Stimulated activated CD4-positive, alpha-beta T cell treated with anti-CD3 and anti-CD28 coated beads, Interleukin-1b, Interleukin-23, amount 100 ng/mL, for 48 hours (primary cell): ENCODE results near the gene NUP43.
A peak's percentile ranks its signal among the peaks of the same experiment; 100 is the strongest.
"Not testable (repeated sequence)": the region's sequence is repeated elsewhere in the genome, so short reads cannot be mapped to it uniquely, and the experiment has no call there.

Experiments used
- DNase-seq: peaks from one replicate; pipeline ENCODE4 v3.0.0-alpha.2; 2020

NUP43 gene

DNA sequence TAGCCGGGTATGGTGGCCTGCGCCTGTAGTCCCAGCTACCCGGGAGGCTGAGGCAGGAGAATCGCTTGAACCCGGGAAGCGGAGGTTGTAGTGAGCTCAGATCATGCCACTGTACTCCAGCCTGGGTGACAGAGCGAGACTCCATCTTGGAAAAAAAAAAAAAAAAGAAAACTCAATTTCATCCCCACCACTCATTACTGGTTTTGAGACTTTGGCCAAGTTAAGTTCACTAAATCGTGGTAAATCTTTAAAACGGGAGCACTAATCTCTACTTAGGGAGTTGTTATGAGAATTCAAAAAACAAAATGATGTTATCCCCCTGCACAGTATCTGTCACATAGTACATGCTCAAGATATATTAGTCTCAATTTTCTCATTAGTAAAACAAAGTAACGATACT lies 1.1 kb downstream of the NUP43 start:
- not testable (repeated sequence) for DNase-seq

DNA sequence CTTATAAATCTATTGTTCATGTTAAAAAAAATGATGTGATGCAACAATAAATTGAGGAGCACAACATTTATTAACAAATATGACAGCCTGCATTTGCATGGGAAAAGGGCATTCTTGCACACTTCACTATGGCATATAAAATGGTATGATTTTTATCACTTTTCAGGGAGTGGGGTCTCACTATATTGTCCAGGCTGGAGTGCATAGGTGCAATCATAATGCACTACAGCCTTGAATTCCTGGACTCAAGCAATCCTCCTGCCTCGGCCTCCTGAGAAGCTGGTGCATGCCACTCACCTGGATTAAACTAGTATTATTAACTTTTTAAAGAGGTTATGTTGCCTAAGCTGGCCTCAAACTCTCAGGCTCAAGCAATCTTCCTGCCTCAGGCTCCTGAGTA lies 11.4 kb downstream of the NUP43 start:
- DNase-seq, result no peak

DNA sequence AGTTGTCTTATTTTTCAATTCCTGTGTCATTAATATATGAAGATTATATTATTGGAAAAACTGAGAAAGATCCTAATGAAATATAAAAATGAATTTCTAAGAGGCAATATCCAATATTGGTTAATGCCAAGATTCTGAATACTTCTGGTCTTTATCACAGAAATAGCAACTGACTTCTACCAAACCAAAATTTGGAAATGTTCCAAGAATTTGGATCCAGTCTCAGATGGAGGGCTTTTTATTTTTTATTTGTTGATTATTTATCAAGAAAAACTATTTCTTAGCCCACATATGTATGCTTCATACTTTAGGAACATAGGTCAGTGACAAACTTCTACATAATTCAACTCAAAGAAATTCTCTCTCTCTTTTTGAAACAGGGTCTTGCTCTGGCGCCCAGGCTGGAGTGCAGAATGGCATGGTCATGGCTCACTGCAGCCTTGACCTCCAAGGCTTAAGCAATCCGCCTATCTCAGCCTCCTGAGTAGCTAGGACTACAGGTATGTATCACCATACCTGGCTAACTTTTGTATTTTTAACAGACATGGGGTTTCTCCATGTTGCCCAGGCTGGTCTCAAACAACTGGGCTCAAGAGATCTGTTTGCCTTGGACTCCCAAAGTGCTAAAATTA lies 13.1 kb downstream of the NUP43 start:
- no peak for DNase-seq

DNA sequence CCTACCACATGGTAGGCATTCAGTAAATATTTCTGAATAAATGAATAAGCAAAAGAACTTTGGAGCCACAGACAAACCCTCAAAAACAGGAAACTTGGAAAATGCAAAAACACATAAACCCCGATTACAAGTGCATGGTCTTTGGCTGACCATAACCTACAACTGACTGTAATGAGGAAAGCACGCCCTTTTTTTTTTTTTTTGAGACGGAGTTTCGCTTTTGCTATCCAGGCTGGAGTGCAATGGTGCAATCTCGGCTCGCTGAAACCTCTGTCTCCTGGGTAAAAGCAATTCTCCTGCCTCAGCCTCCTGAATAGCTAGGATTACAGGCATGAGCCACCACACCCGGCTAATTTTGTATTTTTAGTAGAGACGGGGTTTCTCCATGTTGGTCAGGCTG lies 16.5 kb downstream of the NUP43 start:
- DNase-seq, result no peak

DNA sequence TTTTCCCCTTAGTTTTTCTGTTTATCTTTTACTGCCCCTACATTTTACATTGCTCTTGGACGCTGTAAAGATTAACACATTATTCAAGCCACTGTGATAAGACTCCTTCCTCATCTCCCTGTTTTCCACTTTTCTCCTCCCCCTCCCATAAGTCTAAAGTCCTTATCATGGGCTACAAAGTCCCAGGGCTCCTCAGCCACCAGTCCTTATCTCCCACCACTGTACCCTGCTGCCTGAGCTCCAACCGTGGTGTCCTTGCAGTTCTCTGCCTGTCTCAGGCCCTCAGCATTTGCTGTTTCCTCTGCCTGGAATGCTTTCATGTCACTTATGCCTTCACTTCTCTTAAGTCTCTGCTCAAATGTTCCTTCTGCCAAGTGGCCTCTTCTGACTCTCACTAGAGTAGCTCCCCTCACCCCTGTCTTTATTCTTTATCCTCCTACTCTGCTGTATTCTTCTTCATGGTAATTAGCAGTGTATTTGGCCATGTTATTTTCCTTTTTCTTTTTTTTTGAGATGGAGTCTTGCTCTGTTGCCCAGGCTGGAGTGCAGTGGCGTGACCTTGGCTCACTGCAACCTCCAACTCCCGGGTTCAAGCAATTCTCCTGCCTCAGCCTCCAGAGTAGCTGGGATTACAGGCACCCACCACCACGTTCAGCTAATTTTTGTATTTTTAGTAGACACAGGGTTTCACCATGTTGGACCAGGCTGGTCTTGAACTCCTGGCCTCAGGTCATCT lies 17.7 kb downstream of the NUP43 start:
- no peak for DNase-seq

DNA sequence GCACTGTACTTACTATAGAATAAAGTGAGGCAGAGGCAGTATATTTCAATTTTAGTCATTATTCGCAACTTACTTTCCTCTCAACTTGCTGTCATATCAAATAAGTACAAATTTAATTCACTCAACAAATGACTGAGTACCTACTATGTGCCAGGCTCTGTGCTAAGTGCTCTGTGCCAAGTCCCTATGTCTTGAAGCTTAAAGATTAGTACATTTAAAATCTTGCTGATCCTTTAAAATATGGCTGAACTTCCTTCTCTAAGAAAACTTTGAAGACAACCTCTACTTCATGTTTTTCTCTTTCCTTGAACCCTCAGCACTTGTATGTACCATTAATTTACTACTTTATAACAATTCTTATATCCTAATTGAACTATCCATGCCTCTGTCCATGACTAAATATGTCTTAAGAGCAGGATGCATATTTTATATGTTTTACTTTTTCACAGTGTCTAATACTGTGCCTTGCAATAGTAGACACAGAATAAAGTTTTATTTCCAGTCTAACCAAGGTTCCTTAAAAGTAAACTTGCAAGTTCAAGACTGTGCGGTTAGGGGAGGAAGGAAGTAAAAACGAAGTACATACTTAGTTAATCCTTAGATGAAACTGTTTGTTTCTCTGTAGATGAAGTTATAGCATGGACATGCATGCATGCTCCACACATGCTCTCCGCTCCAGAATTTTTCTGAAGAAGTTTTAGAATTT lies 18.4 kb downstream of the NUP43 start:
- no peak for DNase-seq

DNA sequence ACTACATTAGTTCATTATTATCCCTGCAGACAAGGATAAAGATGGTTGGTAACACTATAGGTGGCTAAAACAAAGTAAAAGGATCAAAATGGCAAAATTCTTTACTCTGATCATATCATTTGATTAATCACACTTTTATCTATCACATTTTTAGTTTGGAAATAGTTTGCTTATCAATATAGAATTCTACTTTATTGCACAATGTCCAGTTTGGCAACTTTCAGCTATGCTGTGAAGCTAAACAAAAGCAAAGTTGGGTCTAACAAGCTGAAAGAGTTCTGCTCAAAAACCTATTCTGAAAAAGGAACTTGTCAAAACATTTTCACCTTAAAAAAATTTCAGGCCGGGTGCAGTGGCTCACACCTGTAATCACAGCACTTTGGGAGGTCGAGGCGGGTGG lies 20.5 kb downstream of the NUP43 start:
- no peak for DNase-seq

DNA sequence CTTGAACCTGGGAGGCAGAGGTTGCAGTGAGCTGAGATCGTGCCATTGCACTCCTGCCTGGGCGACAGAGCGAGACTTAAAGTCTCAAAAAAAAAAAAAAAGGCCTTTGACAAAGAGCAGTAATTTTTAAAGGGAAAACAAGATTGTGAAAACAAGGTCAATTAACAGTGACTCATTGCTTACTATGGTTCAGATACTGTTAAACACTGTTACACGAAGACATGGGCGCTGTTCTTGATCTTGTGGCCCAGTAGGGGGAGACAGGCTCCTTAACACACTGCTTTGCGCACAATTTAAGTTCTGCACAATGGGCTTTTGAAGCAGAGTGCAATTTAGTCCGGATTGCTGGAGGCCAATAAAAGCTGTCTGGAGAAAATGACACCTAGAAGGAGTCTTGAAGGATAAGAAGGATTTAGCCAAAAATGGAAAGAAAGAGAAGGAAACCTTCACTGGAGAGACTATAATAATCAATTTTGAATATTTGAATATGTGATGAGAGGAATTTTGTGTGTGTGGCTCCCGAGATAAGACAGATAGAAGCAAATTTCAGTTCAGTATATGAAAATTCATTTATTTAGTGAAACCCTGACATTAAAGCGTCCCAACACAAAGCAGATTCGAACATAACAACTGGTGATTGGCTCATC lies 22.4 kb downstream of the NUP43 start:
- DNase-seq, result peak; percentile 40

DNA sequence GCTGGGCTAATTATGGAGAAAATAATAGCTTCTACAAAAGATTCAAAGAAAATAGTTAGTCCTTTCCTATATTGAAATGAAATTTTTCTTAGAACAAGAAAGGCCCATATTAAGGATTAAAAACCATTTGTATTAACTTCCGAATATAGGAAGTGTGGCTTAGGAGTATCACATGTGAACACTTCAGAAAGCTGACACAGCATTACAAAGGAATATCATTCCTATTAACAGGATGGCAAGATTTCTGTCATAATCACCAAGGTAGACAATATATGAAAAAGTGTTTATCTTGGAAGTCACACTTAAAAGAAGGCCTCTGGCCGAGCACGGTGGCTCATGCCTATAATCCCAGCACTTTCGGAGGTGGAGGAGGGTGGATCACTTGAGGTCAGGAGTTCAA lies 23.1 kb downstream of the NUP43 start:
- no peak for DNase-seq

DNA sequence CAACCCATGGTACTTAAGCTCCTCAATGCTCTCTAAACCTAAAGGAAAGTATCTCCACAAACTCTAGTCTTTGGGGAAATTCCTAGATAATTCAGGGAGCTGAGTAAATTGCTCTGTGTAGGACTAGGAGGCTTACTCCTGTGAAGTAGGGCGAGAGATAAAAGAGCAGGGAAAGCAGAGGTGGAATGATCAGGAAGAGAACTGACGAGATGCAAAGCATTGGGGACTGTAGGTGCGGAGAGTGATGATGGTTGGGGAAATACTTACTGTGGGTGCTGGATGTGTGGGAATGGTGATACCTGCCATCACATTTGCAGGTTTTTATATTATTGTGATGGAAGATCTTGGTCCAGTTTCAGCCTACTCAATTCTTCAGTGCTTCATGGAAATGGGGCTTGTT lies 26.8 kb downstream of the NUP43 start:
- no peak for DNase-seq

DNA sequence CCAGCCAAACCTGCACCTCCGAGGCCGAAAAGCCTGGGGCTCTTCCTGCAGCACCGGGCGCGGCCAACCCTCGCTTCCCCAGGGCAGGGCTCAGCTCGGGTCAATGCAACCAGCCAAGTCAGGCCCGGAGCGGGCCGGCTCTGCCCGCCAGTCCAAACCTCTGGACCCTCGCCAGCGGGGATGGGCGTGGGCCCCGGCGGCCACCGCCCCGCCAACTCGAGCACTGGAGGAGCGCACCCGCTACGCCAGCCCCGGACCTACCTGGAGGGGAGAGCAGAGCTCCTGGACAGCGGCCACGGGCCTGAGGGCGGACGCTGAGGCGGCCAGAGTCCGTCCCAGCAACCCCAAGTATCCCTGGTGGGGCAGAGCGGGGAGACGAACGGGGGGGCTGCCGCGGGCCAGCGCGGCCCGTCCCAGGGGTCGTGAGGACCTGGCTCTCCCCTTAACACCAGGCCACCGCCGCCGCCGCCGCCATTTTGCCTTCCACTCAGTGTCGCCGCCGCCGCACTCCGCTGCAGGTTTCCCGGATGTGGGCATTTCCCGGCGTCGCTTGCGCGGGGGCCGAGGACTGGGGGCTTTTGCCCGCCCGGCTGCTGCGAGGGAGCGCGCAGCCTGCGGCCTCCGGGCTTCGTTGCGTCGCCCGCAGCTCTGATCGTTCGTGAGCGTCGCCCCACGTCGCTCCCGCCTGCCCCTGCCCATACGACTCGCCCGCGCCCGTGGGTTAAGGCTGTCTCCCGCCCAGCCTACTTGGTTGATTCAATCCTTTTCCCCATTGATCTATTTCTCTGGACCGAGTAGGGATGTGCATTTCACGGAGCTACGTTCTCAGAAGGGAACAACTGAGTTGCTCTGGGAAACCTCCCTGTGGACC lies 28.5 kb downstream of the NUP43 start, which contains the start of gene LATS1:
LATS1 (minus strand) TSS at position 514 of the 871 bp plus-strand sequence. CDS start 15,975 bp downstream, outside the sequence.
- peak; percentile 92 for DNase-seq

DNA sequence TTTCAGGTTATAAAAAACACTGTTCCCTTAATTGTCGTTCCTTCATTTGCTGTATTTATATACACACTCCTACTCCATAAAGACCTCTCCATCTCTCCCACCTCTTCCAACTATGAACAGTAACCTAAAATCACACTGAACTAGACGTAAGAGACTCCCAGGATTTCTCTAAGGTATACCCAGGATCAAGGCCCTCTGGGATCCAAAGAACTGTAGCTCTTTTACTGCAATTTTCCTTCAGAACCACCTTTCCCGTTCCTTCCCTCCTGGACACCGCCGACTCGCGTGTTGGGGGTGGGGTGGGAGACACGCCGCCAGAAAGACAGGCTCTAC lies 29.1 kb downstream of the NUP43 start:
- no peak for DNase-seq

DNA sequence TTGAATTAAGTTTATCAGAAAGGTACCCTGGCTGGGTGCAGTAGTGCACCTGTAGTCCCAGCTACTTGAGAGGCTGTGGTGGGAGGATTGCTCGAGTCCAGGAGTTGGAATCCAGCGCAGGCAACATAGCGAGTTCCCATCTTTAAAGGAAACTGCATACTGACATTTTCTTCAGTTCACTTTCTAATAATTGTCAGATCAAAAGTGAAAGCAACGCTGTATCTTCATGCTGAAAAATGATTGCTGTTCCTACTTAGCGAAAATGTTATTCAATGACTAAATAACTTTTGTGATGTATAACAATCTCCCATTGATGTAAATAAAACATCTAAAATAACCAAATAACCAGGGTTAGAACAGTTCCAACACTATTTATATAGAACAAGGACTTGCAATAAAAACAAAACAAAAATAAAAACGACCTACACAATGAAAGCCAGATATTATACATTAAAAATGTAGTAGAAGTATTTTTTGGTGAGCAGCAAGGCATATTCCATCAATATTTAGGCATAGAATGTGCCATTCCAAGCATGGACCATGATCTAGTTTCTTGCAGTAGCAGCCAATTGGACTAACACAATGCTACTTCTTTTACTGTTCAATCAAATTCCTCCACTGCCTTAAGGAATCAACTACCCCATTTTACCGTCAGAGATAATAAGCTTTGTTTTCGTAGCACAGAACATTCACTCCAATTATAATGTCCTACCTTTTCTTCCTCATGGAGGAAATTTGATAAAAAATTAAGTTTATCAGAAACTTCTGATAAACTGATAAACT lies 30.0 kb downstream of the NUP43 start:
- no peak for DNase-seq

DNA sequence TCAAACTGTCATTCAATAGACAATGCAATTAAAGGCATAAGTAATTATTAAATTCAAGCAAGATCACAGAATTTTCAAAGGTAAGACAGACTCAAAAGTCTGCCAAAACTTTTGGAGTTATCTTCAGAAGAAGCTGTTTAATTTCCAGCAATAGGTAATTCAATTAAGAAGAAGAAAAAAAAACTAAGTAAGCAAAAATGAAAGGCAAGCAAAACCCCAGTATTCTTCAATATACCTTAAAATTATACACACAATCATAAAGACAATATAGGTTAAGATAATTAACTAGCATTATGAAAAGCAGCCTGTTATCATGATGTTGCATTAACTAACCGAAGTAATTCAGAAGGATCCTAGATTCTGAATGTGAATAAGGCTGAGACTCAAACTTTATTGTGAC lies 31.9 kb downstream of the NUP43 start:
- no peak for DNase-seq

DNA sequence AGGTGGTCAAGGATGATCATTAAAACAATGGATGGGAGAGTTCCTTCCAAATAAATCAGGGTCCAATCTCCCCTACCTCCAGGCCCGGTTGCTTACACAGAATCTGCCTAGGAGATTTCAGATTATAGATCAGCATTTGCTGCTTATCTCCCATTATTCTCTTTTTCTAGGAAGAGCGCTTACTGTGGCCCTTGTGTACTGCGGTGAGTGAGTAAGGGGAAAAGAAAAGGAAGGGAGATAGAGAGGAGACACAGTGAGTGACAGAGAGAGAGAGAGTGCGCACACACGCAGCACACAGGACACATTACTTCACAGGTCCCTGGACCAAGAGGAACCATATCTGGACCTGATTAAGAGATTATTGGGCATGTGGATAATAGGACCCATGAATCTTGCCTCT lies 34.6 kb downstream of the NUP43 start:
- DNase-seq, result no peak

DNA sequence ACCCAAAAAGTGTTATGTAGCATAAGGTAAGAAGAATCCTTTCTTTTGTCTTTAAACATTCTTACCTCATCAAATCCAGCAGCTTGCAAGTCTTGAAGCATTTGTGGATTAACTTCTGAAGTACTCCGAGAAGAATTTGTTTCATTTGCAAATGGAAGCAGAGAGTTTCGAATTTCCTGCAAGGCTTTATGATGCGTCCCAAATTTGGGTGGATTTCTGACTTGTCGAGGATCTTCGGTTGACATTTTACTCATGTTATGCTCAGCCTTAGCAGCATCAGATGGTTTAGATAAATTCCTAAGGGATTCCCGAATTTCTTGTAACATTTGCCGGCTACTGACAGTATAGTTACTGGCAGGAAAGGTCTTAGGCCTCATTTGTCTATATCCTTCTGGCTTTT lies 44.6 kb downstream of the NUP43 start:
- DNase-seq, result no peak

DNA sequence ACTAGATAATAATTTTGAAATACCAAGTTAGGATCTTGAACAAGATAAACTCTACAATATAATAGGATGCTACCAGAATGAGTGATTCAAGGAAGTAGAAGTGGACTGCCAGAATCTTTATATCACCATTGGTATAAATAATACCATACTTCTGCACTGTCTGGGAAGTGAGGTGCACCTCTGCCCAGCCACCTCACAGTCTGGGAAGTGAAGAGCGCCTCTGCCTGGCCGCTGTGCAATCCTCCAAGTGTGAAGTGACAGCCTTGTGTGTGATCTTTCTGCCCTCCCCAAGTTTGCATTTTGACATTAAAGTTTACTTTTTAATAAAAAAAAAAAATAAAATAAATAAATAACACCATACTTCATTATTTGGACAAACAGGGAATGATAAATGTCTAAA lies 47.2 kb downstream of the NUP43 start:
- no peak for DNase-seq

DNA sequence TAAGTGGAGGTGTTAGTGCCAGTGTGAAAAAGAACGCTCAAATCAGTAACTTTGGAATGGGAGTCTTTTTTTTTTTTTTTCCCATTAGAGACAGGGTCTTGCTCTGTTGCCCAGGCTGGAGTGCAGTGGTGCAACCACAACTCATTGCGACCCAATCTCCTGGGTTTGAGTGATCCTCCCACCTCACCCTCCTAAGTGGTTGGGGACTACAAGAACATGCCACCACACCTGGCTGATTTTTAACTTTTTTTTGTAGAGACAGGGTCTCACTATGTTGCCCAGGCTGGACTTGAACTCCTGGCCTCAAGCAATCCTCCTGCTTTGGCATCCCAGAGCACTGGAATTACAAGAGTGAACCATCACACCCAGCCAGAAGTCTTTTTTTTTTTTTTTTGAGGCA lies 48.2 kb downstream of the NUP43 start:
- DNase-seq, result no peak

DNA sequence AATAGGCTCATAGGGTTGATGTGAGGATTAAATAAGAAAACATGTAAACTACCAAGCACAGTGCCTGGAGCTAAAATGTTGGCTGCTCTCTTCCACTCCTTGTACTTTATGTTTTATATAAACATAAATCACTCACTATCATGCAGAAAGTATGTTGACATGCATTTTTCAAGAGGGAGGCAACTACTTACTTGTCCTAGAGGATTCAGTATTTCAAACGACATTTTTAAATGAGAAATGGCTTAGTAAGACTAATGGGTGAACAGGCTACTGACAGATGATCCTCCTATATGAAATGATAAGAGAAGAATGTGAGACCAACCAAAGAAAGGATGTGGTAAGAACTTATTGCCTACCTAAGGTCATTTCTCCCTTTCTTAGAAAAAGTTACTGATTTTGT lies 49.4 kb downstream of the NUP43 start:
- DNase-seq, result no peak

DNA sequence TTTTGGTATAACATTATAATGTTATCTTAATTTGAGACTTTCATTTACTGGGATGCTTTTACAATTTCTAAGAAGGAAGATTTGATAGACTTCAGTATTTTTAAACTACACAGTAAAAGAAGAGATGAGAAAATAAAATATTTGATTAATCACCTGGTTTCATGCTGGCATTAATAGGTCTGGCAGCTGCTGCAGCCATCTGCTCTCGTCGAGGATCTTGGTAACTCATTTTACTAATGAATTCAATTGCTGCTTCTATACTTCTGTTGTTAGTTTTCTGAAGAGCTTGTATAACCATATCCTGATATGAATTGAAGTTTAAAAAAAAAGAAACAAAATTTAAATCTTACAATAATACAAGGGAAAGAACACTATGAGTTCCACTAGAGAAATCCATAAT lies 51.4 kb downstream of the NUP43 start:
- DNase-seq, result no peak

DNA sequence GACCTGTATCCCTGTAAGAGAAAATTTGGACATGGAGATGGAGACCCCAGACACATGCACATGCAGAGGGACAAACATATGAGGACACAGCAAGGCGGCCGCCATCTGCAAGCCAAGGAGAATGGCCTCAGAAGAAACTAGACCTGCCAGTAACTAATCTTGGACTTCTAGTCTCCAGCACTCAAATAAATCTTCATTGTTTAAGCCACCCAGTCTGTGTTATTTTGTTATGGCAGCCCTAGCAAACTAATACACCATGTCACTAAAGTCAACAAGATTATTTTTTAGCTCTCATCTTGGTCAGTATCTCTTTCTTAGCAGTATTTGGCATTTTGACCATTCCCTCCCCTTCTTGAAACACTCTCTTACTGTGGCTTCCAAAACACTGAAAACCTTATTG lies 55.1 kb downstream of the NUP43 start:
- no peak for DNase-seq

DNA sequence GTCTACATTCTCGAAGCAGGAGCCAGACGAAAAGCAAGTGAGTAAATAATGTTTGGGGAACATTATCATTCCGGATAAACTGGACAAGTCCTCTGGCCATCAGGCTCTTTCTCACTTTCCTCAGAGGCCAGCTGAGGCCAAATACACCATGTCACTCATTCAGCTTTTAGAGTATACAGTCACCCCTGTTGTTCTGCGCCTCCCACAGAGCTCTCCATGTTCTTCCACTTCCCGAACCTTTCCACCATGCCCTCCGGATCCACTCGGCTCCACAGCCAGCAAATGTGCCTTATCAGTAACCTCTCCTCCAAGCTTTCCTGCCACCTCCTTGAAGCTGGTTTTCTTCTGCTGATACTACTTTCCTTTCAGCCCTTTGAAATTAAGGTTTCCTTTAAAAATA lies 60.1 kb downstream of the NUP43 start:
- no peak for DNase-seq
